ENCODE measurements around the gene YY1AP1. TPM values are rescaled to one million over a fixed set of nuclear protein-coding genes. Genes with fewer than 3 reads are reported as not detected.
A peak's percentile ranks its signal among the peaks of the same experiment; 100 is the strongest.
"Not testable (repeated sequence)": the region's sequence is repeated elsewhere in the genome, so short reads cannot be mapped to it uniquely, and the experiment has no call there.

Gene YY1AP1
- total RNA-seq, 2 experiments from 2014 or later = 82.1 to 93.4 TPM

- Mint-ChIP-seq H3K9me3 (no peaks in the 10 kb centered on the region), H3K4me3 (no peak overlapping the region), H3K4me1 (peaks cover 3% of the 10 kb centered on the region), H3K36me3 (no peaks in the 10 kb centered on the region), H3K27ac (no peak overlapping the region), H3K27me3 (peaks cover 3% of the 10 kb centered on the region)
- POLR2A ChIA-PET = no interaction called here
- DNase-seq (no peak), ATAC-seq (ENCODE audit: low read depth) (no peak)
These were observed 40.1 kb downstream of the YY1AP1 start for GRCh38 chr1:155648207-155649147.

GRCh38 chr1:155646307-155646706 lies 42.3 kb downstream of the YY1AP1 start:
- no peak overlapping the region for H3K4me3 Mint-ChIP-seq
- DNase-seq (no peak), ATAC-seq (ENCODE audit: low read depth) (no peak)
- H3K9me3 Mint-ChIP-seq = peaks cover 14% of the 10 kb centered on the region
- POLR2A ChIA-PET = no interaction called here
- H3K27ac Mint-ChIP-seq = no peak overlapping the region
- peaks cover 3% of the 10 kb centered on the region for H3K27me3 Mint-ChIP-seq
- peaks cover 6% of the 10 kb centered on the region for H3K36me3 Mint-ChIP-seq
- H3K4me1 Mint-ChIP-seq = peaks cover 3% of the 10 kb centered on the region

- peaks cover 6% of the 10 kb centered on the region for H3K36me3 Mint-ChIP-seq
- no peak overlapping the region for H3K27ac Mint-ChIP-seq
These were observed 42.9 kb downstream of the YY1AP1 start for GRCh38 chr1:155645648-155646047.

GRCh38 chr1:155645034-155645598 lies 43.5 kb downstream of the YY1AP1 start:
- Mint-ChIP-seq H3K36me3 (peaks cover 6% of the 10 kb centered on the region), H3K27ac (no peak overlapping the region), H3K27me3 (peaks cover 2% of the 10 kb centered on the region), H3K4me3 (no peak overlapping the region), H3K9me3 (peaks cover 18% of the 10 kb centered on the region), H3K4me1 (peaks cover 3% of the 10 kb centered on the region)
- no peak for ATAC-seq (ENCODE audit: low read depth)
- POLR2A ChIA-PET = no interaction called here
- DNase-seq = no peak

More at GRCh38 chr1:155645648-155646047, 42.9 kb downstream of the YY1AP1 start:
- Mint-ChIP-seq H3K4me1 (peaks cover 3% of the 10 kb centered on the region), H3K4me3 (no peak overlapping the region), H3K27me3 (peaks cover 3% of the 10 kb centered on the region), H3K9me3 (peaks cover 16% of the 10 kb centered on the region)
- ATAC-seq (ENCODE audit: low read depth) (no peak), DNase-seq (no peak)
- POLR2A ChIA-PET = no interaction called here

- POLR2A ChIA-PET = no interaction called here
- no peak overlapping the region for H3K27ac Mint-ChIP-seq
- no peaks in the 10 kb centered on the region for H3K27me3 Mint-ChIP-seq
- no peak overlapping the region for H3K4me3 Mint-ChIP-seq
- no peak for DNase-seq
- H3K36me3 Mint-ChIP-seq = peaks cover 6% of the 10 kb centered on the region
- peaks cover under 1% of the 10 kb centered on the region for H3K4me1 Mint-ChIP-seq
- ATAC-seq (ENCODE audit: low read depth) = no peak
- peaks cover 18% of the 10 kb centered on the region for H3K9me3 Mint-ChIP-seq
These were observed 45.3 kb downstream of the YY1AP1 start for GRCh38 chr1:155643230-155643629.

- POLR2A ChIA-PET, H3K27me3 Mint-ChIP-seq: not testable (repeated sequence)
These were observed 45.9 kb downstream of the YY1AP1 start for GRCh38 chr1:155642559-155643180.

GRCh38 chr1:155640367-155640766 lies 48.2 kb downstream of the YY1AP1 start:
- ATAC-seq (ENCODE audit: low read depth) (no peak), DNase-seq (no peak)
- H3K4me3 Mint-ChIP-seq = no peak overlapping the region
- H3K9me3 Mint-ChIP-seq = peaks cover 18% of the 10 kb centered on the region
- H3K36me3 Mint-ChIP-seq = peaks cover 7% of the 10 kb centered on the region
- H3K27me3 Mint-ChIP-seq = no peaks in the 10 kb centered on the region
- peaks cover 14% of the 10 kb centered on the region for H3K4me1 Mint-ChIP-seq
- POLR2A ChIA-PET = interaction anchor here (0.7 kb wide), 1 partner anchor 11 kb away, joined by 3 read pairs; no protein-coding TSS in a partner anchor
- H3K27ac Mint-ChIP-seq = no peak overlapping the region

More at GRCh38 chr1:155642559-155643180, 45.9 kb downstream of the YY1AP1 start:
- H3K4me1 Mint-ChIP-seq; H3K36me3 Mint-ChIP-seq; ATAC-seq (ENCODE audit: low read depth); H3K4me3 Mint-ChIP-seq; H3K27ac Mint-ChIP-seq; DNase-seq: not testable (repeated sequence)
- H3K9me3 Mint-ChIP-seq = peaks cover 18% of the 10 kb centered on the region

- Mint-ChIP-seq H3K27ac (peak overlapping the region; percentile 96), H3K9me3 (peaks cover 4% of the 10 kb centered on the region), H3K27me3 (no peaks in the 10 kb centered on the region), H3K36me3 (peaks cover 2% of the 10 kb centered on the region), H3K4me1 (peaks cover 14% of the 10 kb centered on the region), H3K4me3 (peak overlapping the region; percentile 94)
- POLR2A ChIA-PET = interaction anchor here (0.5 to 1.3 kb wide), 2 partner anchors 48 to 52 kb away, joined by 4 read pairs; partner anchors contain the start of gene YY1AP1
- peak; percentile 34 for ATAC-seq (ENCODE audit: low read depth)
- DNase-seq = peak; percentile 30
These were observed 52.0 kb downstream of the YY1AP1 start for GRCh38 chr1:155636397-155637153.

- H3K36me3 Mint-ChIP-seq = not testable (repeated sequence)
These were observed 62.1 kb downstream of the YY1AP1 start for GRCh38 chr1:155626428-155626827.

GRCh38 chr1:155623357-155623756 lies 65.2 kb downstream of the YY1AP1 start:
- peaks cover 5% of the 10 kb centered on the region for H3K27me3 Mint-ChIP-seq
- POLR2A ChIA-PET = no interaction called here
- H3K9me3 Mint-ChIP-seq = no peaks in the 10 kb centered on the region
- no peak for DNase-seq
- H3K27ac Mint-ChIP-seq = no peak overlapping the region
- no peak for ATAC-seq (ENCODE audit: low read depth)
- no peaks in the 10 kb centered on the region for H3K36me3 Mint-ChIP-seq
- H3K4me3 Mint-ChIP-seq = no peak overlapping the region
- H3K4me1 Mint-ChIP-seq = no peaks in the 10 kb centered on the region

More at GRCh38 chr1:155626428-155626827, 62.1 kb downstream of the YY1AP1 start:
- DNase-seq; H3K4me3 Mint-ChIP-seq; H3K27me3 Mint-ChIP-seq; POLR2A ChIA-PET; ATAC-seq (ENCODE audit: low read depth); H3K27ac Mint-ChIP-seq; H3K4me1 Mint-ChIP-seq; H3K9me3 Mint-ChIP-seq: not testable (repeated sequence)

- Mint-ChIP-seq H3K27ac (no peak overlapping the region), H3K27me3 (peaks cover 5% of the 10 kb centered on the region), H3K4me1 (no peaks in the 10 kb centered on the region), H3K4me3 (no peak overlapping the region), H3K36me3 (no peaks in the 10 kb centered on the region), H3K9me3 (no peaks in the 10 kb centered on the region)
- ATAC-seq (ENCODE audit: low read depth) (no peak), DNase-seq (no peak)
- POLR2A ChIA-PET = no interaction called here
These were observed 66.4 kb downstream of the YY1AP1 start for GRCh38 chr1:155622191-155622590.

- H3K4me1 Mint-ChIP-seq; H3K9me3 Mint-ChIP-seq; DNase-seq; H3K4me3 Mint-ChIP-seq; POLR2A ChIA-PET; H3K27ac Mint-ChIP-seq; ATAC-seq (ENCODE audit: low read depth); H3K27me3 Mint-ChIP-seq: not testable (repeated sequence)
- H3K36me3 Mint-ChIP-seq = peaks cover 12% of the 10 kb centered on the region
These were observed 75.3 kb downstream of the YY1AP1 start for GRCh38 chr1:155613226-155613625.

GRCh38 chr1:155610257-155610647 lies 78.3 kb downstream of the YY1AP1 start:
- H3K27me3 Mint-ChIP-seq, H3K4me1 Mint-ChIP-seq, H3K9me3 Mint-ChIP-seq, POLR2A ChIA-PET, H3K27ac Mint-ChIP-seq, DNase-seq: not testable (repeated sequence)
- Mint-ChIP-seq H3K4me3 (peak overlapping the region; percentile 92), H3K36me3 (peaks cover 12% of the 10 kb centered on the region)
- ATAC-seq (ENCODE audit: low read depth) = peak; percentile 13
